ENCODE data around the gene PTPN23. TPM values are rescaled to one million over a fixed set of nuclear protein-coding genes. Genes with fewer than 3 reads are reported as not detected.

Gene PTPN23
- total and polyA plus RNA-seq, 9 of the 15 experiments (the other 6 are each of a cell fraction or from before 2014, with no cell fraction given) = 0.41 to 58.7 (median 7.2) TPM

- peak in 1 of 2 experiments; percentile 91 for TF ChIP-seq AFF1 (IDR thresholded peaks at IDR 0.05; ENCODE audit: low read depth in 1 of 2, partially characterized antibody in 2 of 2)
- TF ChIP-seq HDAC3 (IDR thresholded peaks at IDR 0.05; ENCODE audit: borderline replicate concordance, partially characterized antibody) = no peak
- peak; percentile 94 for TF ChIP-seq FOXP4 (CRISPR knock-in tag; IDR thresholded peaks at IDR 0.05; ENCODE audit: borderline replicate concordance)
- peak; percentile 97 for TF ChIP-seq SIN3A (IDR thresholded peaks at IDR 0.05; ENCODE audit: borderline replicate concordance in 2 of 2, control insufficient read depth in 1 of 2, low read depth in 2 of 2, low read length in 2 of 2)
- 0 out of 2 replicates have a peak, but pooled peaks have one; percentile 24 for TF ChIP-seq ZNF766 (CRISPR knock-in tag; conservative IDR thresholded peaks at IDR 0.05)
- TF ChIP-seq AFF4 (CRISPR knock-in tag; IDR thresholded peaks at IDR 0.05) = peak; percentile 83
- no peak for TF ChIP-seq KDM1A (IDR thresholded peaks at IDR 0.05)
- TF ChIP-seq, protein P1, sequence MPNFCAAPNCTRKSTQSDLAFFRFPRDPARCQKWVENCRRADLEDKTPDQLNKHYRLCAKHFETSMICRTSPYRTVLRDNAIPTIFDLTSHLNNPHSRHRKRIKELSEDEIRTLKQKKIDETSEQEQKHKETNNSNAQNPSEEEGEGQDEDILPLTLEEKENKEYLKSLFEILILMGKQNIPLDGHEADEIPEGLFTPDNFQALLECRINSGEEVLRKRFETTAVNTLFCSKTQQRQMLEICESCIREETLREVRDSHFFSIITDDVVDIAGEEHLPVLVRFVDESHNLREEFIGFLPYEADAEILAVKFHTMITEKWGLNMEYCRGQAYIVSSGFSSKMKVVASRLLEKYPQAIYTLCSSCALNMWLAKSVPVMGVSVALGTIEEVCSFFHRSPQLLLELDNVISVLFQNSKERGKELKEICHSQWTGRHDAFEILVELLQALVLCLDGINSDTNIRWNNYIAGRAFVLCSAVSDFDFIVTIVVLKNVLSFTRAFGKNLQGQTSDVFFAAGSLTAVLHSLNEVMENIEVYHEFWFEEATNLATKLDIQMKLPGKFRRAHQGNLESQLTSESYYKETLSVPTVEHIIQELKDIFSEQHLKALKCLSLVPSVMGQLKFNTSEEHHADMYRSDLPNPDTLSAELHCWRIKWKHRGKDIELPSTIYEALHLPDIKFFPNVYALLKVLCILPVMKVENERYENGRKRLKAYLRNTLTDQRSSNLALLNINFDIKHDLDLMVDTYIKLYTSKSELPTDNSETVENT (CRISPR knock-in tag; IDR thresholded peaks at IDR 0.05) = peak; percentile 88
- TF ChIP-seq POLR2B (IDR thresholded peaks at IDR 0.05; ENCODE audit: low read depth, partially characterized antibody) = peak; percentile 88
- no peak for TF ChIP-seq GTF2A2 (tag; IDR thresholded peaks at IDR 0.05)
- peak; percentile 52; the same call in 1 of the 2 replicates for TF ChIP-seq RNF2 (IDR thresholded peaks at IDR 0.05)
Measured at GRCh38 chr3:47380601-47381316, at the start of gene PTPN23 (continued).
